Measurements from ENCODE around the gene CORO1C. TPM values are rescaled to one million over a fixed set of nuclear protein-coding genes. Genes with fewer than 3 reads are reported as not detected.

Gene CORO1C
- total RNA-seq, 4 donors from 2014 or later = 24.7 to 47.6 (median 30.9) TPM

- no peak for ATAC-seq
- intact Hi-C loops (cut with DNase I; ENCODE audit: low total_unique reads) (no loop called here), in situ Hi-C loops (cut with MboI; ENCODE audit: low sequenced_read_pairs in 4 of 4) (no loop called here)
- DNase-seq = no peak
- Histone ChIP-seq H3K27me3 (no peaks in the 10 kb centered on the region), H3K4me1 (no peaks in the 10 kb centered on the region), H3K27ac (no peak overlapping the region), H3K4me3 (no peak overlapping the region), H3K9me3 (no peaks in the 10 kb centered on the region), H3K36me3 (no peaks in the 10 kb centered on the region)
- TF ChIP-seq POLR2A (IDR thresholded peaks at IDR 0.05) = no peak
- TF ChIP-seq, protein P1, sequence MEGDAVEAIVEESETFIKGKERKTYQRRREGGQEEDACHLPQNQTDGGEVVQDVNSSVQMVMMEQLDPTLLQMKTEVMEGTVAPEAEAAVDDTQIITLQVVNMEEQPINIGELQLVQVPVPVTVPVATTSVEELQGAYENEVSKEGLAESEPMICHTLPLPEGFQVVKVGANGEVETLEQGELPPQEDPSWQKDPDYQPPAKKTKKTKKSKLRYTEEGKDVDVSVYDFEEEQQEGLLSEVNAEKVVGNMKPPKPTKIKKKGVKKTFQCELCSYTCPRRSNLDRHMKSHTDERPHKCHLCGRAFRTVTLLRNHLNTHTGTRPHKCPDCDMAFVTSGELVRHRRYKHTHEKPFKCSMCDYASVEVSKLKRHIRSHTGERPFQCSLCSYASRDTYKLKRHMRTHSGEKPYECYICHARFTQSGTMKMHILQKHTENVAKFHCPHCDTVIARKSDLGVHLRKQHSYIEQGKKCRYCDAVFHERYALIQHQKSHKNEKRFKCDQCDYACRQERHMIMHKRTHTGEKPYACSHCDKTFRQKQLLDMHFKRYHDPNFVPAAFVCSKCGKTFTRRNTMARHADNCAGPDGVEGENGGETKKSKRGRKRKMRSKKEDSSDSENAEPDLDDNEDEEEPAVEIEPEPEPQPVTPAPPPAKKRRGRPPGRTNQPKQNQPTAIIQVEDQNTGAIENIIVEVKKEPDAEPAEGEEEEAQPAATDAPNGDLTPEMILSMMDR (IDR thresholded peaks at IDR 0.05 in 4 of 5, conservative IDR thresholded peaks at IDR 0.05 in 1 of 5) = no peak
These were observed 130.7 kb downstream of the CORO1C start for GRCh38 chr12:108600702-108601007.

GRCh38 chr12:108599948-108600701 lies 131.2 kb downstream of the CORO1C start:
- DNase-seq (no peak), ATAC-seq (no peak)
- in situ Hi-C loops (cut with MboI; ENCODE audit: low sequenced_read_pairs in 4 of 4) = no loop called here
- intact Hi-C loops (cut with DNase I; ENCODE audit: low total_unique reads) = no loop called here
- Histone ChIP-seq H3K4me1 (no peaks in the 10 kb centered on the region), H3K4me3 (no peak overlapping the region), H3K36me3 (no peaks in the 10 kb centered on the region), H3K9me3 (no peaks in the 10 kb centered on the region), H3K27me3 (no peaks in the 10 kb centered on the region), H3K27ac (no peak overlapping the region)
- no peak for TF ChIP-seq POLR2A (IDR thresholded peaks at IDR 0.05)
- TF ChIP-seq, protein P1 (IDR thresholded peaks at IDR 0.05 in 4 of 5, conservative IDR thresholded peaks at IDR 0.05 in 1 of 5) = no peak

- Histone ChIP-seq H3K27me3 (no peaks in the 10 kb centered on the region), H3K4me3 (no peak overlapping the region), H3K36me3 (no peaks in the 10 kb centered on the region), H3K4me1 (no peaks in the 10 kb centered on the region), H3K27ac (no peak overlapping the region), H3K9me3 (no peaks in the 10 kb centered on the region)
- in situ Hi-C loops (cut with MboI; ENCODE audit: low sequenced_read_pairs in 4 of 4) = no loop called here
- intact Hi-C loops (cut with DNase I; ENCODE audit: low total_unique reads) = no loop called here
- no peak for TF ChIP-seq POLR2A (IDR thresholded peaks at IDR 0.05)
- TF ChIP-seq, protein P1 (IDR thresholded peaks at IDR 0.05 in 4 of 5, conservative IDR thresholded peaks at IDR 0.05 in 1 of 5) = no peak
- DNase-seq = no peak
- no peak for ATAC-seq
These were observed 131.8 kb downstream of the CORO1C start for GRCh38 chr12:108599541-108599940.

DNA sequence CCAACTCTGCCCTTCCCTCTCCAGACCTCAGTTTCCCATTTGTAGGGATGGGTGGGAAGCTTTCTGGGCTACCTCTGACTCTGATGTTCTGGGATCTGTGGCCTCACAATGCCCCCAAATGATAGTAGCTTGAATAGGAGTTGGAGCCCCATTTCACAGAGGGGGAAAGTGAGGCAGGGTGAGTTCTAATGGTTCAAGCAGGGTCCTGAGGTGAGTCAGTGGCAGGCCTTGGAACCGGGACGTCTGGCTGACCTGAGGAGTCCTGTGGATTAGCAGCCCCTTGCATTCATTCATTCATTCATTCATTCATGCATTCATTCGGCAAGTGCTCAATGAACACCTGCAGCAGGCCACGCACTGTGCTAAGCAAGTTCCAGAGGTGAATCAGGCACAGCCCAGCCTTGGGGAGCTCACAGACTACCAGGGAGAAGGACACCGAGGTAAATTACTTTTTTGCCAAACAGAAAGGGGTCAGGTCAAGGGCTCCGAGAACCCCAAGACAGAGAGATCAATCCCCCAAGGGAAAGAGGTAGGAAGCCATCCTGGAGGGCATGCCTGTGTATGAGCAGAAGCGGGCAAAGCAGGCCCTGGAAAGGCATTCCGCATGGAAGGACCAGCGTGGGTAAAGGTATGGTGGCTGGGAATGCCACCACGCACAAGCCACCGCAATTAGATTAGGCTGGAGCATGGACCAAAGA lies 132.6 kb downstream of the CORO1C start:
- Histone ChIP-seq H3K9me3 (no peaks in the 10 kb centered on the region), H3K4me3 (no peak overlapping the region), H3K27me3 (no peaks in the 10 kb centered on the region), H3K4me1 (no peaks in the 10 kb centered on the region), H3K36me3 (no peaks in the 10 kb centered on the region), H3K27ac (no peak overlapping the region)
- TF ChIP-seq, protein P1 (IDR thresholded peaks at IDR 0.05 in 4 of 5, conservative IDR thresholded peaks at IDR 0.05 in 1 of 5) = no peak
- no peak for TF ChIP-seq POLR2A (IDR thresholded peaks at IDR 0.05)
- in situ Hi-C loops (cut with MboI; ENCODE audit: low sequenced_read_pairs in 4 of 4) = no loop called here
- no peak for DNase-seq
- ATAC-seq = no peak
- intact Hi-C loops (cut with DNase I; ENCODE audit: low total_unique reads) = no loop called here
